Measurements from ENCODE around the gene SLC31A2.

Gene SLC31A2

DNA sequence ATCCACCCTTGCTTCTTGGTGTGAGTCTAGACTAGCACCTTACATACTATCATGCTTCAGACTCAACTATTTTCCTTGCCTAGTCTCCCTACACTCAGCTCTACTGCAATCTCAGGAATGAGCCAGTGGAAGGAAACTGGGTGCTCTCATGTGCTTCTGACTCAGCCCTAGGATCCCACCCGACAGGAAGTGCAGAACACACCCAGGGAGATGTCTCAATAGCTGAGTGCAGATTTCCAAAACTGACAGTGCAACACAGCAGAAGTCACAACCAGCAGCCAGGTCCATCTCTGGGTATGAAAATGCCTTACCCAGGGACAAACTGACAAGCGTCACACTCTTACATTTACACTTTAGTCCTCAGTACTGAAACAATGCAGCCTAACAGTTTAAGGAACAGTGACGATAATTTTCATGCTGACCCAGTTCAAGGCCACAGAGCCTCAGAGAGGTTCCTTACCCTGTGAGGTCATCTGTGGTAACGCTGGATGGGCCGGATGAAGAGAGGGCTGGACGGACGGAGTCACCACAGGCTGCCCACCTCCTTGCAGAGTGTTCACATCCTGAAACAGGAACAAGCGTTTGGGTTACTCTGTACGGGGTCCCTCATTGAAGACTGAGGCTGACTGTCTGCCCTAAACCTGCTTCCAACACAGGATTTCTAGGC, 37.3 kb downstream of the SLC31A2 start:
- DNase-seq: no peak

DNA sequence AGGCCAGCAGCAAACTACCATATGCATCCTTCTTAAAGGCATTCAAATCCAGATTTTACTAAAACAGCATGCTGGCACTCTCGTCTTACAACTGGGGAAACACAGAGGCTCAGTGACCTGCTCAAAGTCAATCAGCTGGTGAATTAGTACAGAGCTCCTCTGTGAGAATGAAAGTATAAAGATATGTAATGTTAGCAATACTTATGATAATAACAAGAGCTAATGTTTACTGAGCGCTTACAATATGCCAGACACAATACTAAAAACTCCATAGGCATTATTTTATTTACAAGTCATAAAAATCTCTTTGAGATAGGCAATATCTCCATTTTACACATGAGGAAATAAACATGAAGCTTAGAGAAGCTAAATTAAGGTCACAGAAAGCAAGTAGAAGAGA, 41.6 kb downstream of the SLC31A2 start:
- no peak for DNase-seq

DNA sequence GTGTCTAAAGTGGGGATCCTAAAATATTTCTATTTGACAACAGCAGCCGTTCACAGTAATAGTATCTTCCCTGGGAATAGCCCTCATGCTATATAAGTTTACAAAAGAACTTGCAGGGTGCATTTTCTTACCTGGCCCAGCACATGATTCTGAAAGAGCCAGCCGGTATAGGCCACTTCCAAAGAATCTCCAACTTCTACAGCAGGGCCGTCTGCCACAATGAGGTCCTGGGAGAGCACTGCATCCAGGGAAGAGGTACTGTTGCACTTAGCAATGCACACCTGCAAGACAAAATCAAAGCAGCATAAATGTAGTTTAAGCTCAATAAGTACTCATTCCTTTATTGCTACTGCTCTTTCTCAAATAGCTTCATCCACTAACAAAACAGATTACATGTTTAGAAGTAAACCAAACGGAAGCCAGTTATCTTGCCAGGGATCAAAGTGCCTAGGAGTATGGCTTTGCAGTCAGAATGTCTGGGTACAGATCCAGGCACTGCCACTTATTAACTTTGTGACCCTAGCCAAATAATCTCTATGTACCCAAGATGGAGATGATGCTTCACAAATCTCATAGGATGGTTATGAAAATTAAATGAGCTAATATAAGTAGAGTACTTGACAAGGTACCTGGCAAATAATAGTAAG, 49.0 kb downstream of the SLC31A2 start:
- DNase-seq: no peak

- no peak for DNase-seq
These were observed 54.6 kb downstream of the SLC31A2 start for GRCh38 chr9:113205432-113205831.

GRCh38 chr9:113205861-113206260, 55.1 kb downstream of the SLC31A2 start:
- DNase-seq: no peak

- no peak for DNase-seq
These were observed 60.0 kb downstream of the SLC31A2 start for GRCh38 chr9:113210815-113211214.
